GM23338 (cell line): ENCODE results near the gene CCNY. TPM values are rescaled to one million over a fixed set of nuclear protein-coding genes. Genes with fewer than 3 reads are reported as not detected.

Source experiments
- ATAC-seq: fragments of 200-7000 bp; cut with Tn5 transposase; 3 replicates; pipeline ENCODE4 v1.9.1; 2020
- DNase-seq: peaks from one replicate; pipeline ENCODE4 v3.0.0-alpha.2; 2015; ENCODE audit warnings: low spot score
- H2AFZ ChIP-seq: fragments of 200-600 bp; sonication (generic); 2 replicates; pipeline ENCODE4 v1.8.0; 2016; ENCODE audit warnings: antibody characterized with exemption, mild to moderate bottlenecking, moderate library complexity
- H3F3A ChIP-seq: fragments of 200-600 bp; sonication (generic); replicated peaks from 2 replicates; pipeline ENCODE4 v1.8.0; 2017; ENCODE audit warnings: antibody characterized with exemption, mixed run types, low read depth
- H3K27ac ChIP-seq: fragments of 200-600 bp; sonication (generic); 2 replicates; pipeline ENCODE4 v1.6.1; 2016; ENCODE audit warnings: low read depth
- H3K27me3 ChIP-seq: fragments of 200-600 bp; sonication (generic); 2 replicates; pipeline ENCODE4 v1.8.0; 2016; ENCODE audit warnings: mild to moderate bottlenecking, mixed run types, moderate library complexity; ENCODE audit not compliant: insufficient read depth
- H3K36me3 ChIP-seq: fragments of 200-600 bp; sonication (generic); 2 replicates; pipeline ENCODE4 v1.8.0; 2016; ENCODE audit warnings: mild to moderate bottlenecking; ENCODE audit not compliant: insufficient read depth
- H3K4me1 ChIP-seq: fragments of 200-600 bp; sonication (generic); 2 replicates; pipeline ENCODE4 v1.8.0; 2016; ENCODE audit warnings: mild to moderate bottlenecking, moderate library complexity; ENCODE audit not compliant: insufficient read depth
- H3K4me2 ChIP-seq: fragments of 200-600 bp; sonication (generic); 2 replicates; pipeline ENCODE4 v1.7.1; 2017; ENCODE audit warnings: mixed run types
- H3K4me3 ChIP-seq: fragments of 200-600 bp; sonication (generic); 2 replicates; pipeline ENCODE4 v1.6.1; 2016; ENCODE audit warnings: mixed run types
- H3K79me2 ChIP-seq: fragments of 200-600 bp; sonication (generic); replicated peaks from 2 replicates; pipeline ENCODE4 v1.8.0; 2017; ENCODE audit warnings: mild to moderate bottlenecking; ENCODE audit not compliant: insufficient read depth
- H3K9me2 ChIP-seq: fragments of 200-600 bp; sonication (generic); 2 replicates; pipeline ENCODE4 v1.8.0; 2017; ENCODE audit not compliant: insufficient read depth
- H4K20me1 ChIP-seq: fragments of 200-600 bp; sonication (generic); replicated peaks from 2 replicates; pipeline ENCODE4 v1.8.0; 2017; ENCODE audit warnings: mild to moderate bottlenecking; ENCODE audit not compliant: insufficient read depth
- H3K27ac Mint-ChIP-seq: 2 replicates; pipeline ENCODE4 v1.8.0; 2020; ENCODE audit warnings: inconsistent platforms, mild to moderate bottlenecking, moderate library complexity, mixed read lengths
- H3K27me3 Mint-ChIP-seq: 3 replicates; pipeline ENCODE4 v1.8.0; 2022; ENCODE audit warnings: low read depth, mild to moderate bottlenecking, moderate library complexity, mixed read lengths, inconsistent platforms; ENCODE audit not compliant: insufficient read depth, poor library complexity
- H3K36me3 Mint-ChIP-seq: 3 replicates; pipeline ENCODE4 v1.8.0; 2021; ENCODE audit warnings: low read depth, mild to moderate bottlenecking, inconsistent platforms, moderate library complexity, mixed read lengths
- H3K4me1 Mint-ChIP-seq: 3 replicates; pipeline ENCODE4 v1.8.0; 2020; ENCODE audit warnings: mild to moderate bottlenecking, inconsistent platforms, mixed read lengths
- H3K4me3 Mint-ChIP-seq: 3 replicates; pipeline ENCODE4 v1.8.0; 2021; ENCODE audit warnings: moderate library complexity, mild to moderate bottlenecking, inconsistent platforms, mixed read lengths
- H3K9me3 Mint-ChIP-seq: 3 replicates; pipeline ENCODE4 v1.8.0; 2020; ENCODE audit warnings: moderate library complexity, mild to moderate bottlenecking, inconsistent platforms, mixed read lengths
- EZH2 ChIP-seq: fragments of 200-600 bp; sonication (generic); IDR thresholded peaks from one replicate; pipeline ENCODE4 v1.8.0; 2017; ENCODE audit warnings: antibody characterized with exemption, mild to moderate bottlenecking, low read depth; ENCODE audit not compliant: unreplicated experiment
- EZH2phosphoT487 ChIP-seq: fragments of 200-600 bp; sonication (generic); IDR thresholded peaks from one replicate; pipeline ENCODE4 v1.8.1; 2018; ENCODE audit warnings: antibody characterized with exemption; ENCODE audit not compliant: unreplicated experiment
- JUNB ChIP-seq: IDR thresholded peaks from one replicate; pipeline ENCODE4 v1.6.1; 2016; ENCODE audit warnings: antibody characterized with exemption; ENCODE audit not compliant: unreplicated experiment
- NANOG ChIP-seq: IDR thresholded peaks from 2 replicates; pipeline ENCODE4 v1.6.1; 2016; ENCODE audit warnings: antibody characterized with exemption, borderline replicate concordance
- POLR2AphosphoS5 ChIP-seq: IDR thresholded peaks from 2 replicates; pipeline ENCODE4 v1.6.1; 2016; ENCODE audit warnings: antibody characterized with exemption, low read depth
- STAT1 ChIP-seq: IDR thresholded peaks from one replicate; pipeline ENCODE4 v1.6.1; 2016; ENCODE audit warnings: antibody characterized with exemption; ENCODE audit not compliant: unreplicated experiment
- ZNF114 ChIP-seq: fragments of 250-450 bp; sonication (Bioruptor Pico); IDR thresholded peaks from 2 replicates; pipeline ENCODE4 v1.5.0; 2020; ENCODE audit warnings: mild to moderate bottlenecking, moderate library complexity
- ZNF331 ChIP-seq: fragments of 250-450 bp; sonication (Bioruptor Pico); IDR thresholded peaks from 2 replicates; pipeline ENCODE4 v1.5.0; 2020; ENCODE audit warnings: low read depth, mild to moderate bottlenecking, moderate library complexity
- polyA plus RNA-seq: library from polyadenylated mRNA; unstranded; fragments of >200 nt; fragmentation: Nextera tagmentation; extraction: Ambion mirVana; gene quantifications from 2 replicates; pipeline ENCODE4 v1.2.1, GENCODE V29; 2016
- total RNA-seq: library from RNA; depleted of rRNA; stranded (reverse); fragments of >200 nt; shearing (Covaris generic); gene quantifications from 2 replicates; pipeline ENCODE4 v1.2.3, GENCODE V29; 2014
- TF ChIP-seq, protein P1 (sequence below), 2 experiments: fragments of 200-600 bp in 1 of 2; sonication (generic) in 1 of 2; conservative IDR thresholded peaks; 2 replicates each; pipeline versions ENCODE4 v1.5.1 to v1.6.1; 2016 to 2017; ENCODE audit warnings: antibody characterized with exemption in 2 of 2, low read depth in 2 of 2, mild to moderate bottlenecking in 2 of 2, moderate library complexity in 1 of 2
- TF ChIP-seq, protein P2 (sequence below): IDR thresholded peaks from one replicate; pipeline ENCODE4 v1.6.1; 2018; ENCODE audit warnings: antibody characterized with exemption; ENCODE audit not compliant: unreplicated experiment
- TF ChIP-seq, protein P3 (sequence below): fragments of 250-450 bp; sonication (Bioruptor Pico); IDR thresholded peaks from 2 replicates; pipeline ENCODE4 v1.5.0; 2020; ENCODE audit warnings: mild to moderate bottlenecking, moderate library complexity
- TF ChIP-seq, protein P4 (sequence below): IDR thresholded peaks from 2 replicates; pipeline ENCODE4 v1.6.1; 2016; ENCODE audit warnings: antibody characterized with exemption

The CCNY gene
- total and polyA plus RNA-seq, 2 experiments from 2014 or later: 14.2 to 29.0 TPM

DNA sequence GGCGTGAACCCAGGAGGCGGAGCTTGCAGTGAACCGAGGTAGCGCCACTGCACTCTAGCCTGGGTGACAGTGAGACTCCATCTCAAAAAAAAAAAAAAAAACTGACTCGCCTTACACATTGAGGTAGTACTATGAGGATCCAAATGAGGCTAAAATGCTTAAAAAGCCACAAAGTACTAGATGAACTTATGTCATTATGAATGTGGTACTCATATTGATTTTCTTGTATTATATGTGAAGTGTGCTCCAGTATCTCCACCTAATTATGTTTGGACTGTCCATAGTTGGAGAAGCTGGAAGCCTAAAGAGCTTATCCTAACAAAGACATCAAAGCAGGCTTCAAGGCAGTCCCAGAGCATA, 9.1 kb downstream of the CCNY start:
- no peak overlapping the region for H3K4me2 ChIP-seq
- Mint-ChIP-seq H3K9me3 (no peaks in the 10 kb centered on the region), H3K4me1 (peaks cover 36% of the 10 kb centered on the region), H3K27ac (no peak overlapping the region), H3K4me3 (no peak overlapping the region), H3K36me3 (no peaks in the 10 kb centered on the region), H3K27me3 (peaks cover 3% of the 10 kb centered on the region)
- H4K20me1 ChIP-seq: peaks cover 51% of the 10 kb centered on the region
- no peak overlapping the region for H3K27ac ChIP-seq
- no peaks in the 10 kb centered on the region for H3K9me2 ChIP-seq
- no peaks in the 10 kb centered on the region for H3K36me3 ChIP-seq
- ATAC-seq (no peak), DNase-seq (no peak)
- peaks cover 4% of the 10 kb centered on the region; the same call in 1 of the 2 replicates for H3K4me1 ChIP-seq
- no peaks in the 10 kb centered on the region for H3F3A ChIP-seq
- no peak overlapping the region for H2AFZ ChIP-seq
- TF ChIP-seq EZH2phosphoT487 (no peak), STAT1 (no peak), ZNF114 (CRISPR knock-in tag) (no peak), POLR2AphosphoS5 (no peak), EZH2 (no peak), NANOG (no peak), JUNB (no peak), ZNF331 (CRISPR knock-in tag) (no peak)
- TF ChIP-seq, protein P1, sequence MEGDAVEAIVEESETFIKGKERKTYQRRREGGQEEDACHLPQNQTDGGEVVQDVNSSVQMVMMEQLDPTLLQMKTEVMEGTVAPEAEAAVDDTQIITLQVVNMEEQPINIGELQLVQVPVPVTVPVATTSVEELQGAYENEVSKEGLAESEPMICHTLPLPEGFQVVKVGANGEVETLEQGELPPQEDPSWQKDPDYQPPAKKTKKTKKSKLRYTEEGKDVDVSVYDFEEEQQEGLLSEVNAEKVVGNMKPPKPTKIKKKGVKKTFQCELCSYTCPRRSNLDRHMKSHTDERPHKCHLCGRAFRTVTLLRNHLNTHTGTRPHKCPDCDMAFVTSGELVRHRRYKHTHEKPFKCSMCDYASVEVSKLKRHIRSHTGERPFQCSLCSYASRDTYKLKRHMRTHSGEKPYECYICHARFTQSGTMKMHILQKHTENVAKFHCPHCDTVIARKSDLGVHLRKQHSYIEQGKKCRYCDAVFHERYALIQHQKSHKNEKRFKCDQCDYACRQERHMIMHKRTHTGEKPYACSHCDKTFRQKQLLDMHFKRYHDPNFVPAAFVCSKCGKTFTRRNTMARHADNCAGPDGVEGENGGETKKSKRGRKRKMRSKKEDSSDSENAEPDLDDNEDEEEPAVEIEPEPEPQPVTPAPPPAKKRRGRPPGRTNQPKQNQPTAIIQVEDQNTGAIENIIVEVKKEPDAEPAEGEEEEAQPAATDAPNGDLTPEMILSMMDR (conservative IDR thresholded peaks at IDR 0.05; ENCODE audit: low read depth in 2 of 2): no peak
- TF ChIP-seq, protein P2, sequence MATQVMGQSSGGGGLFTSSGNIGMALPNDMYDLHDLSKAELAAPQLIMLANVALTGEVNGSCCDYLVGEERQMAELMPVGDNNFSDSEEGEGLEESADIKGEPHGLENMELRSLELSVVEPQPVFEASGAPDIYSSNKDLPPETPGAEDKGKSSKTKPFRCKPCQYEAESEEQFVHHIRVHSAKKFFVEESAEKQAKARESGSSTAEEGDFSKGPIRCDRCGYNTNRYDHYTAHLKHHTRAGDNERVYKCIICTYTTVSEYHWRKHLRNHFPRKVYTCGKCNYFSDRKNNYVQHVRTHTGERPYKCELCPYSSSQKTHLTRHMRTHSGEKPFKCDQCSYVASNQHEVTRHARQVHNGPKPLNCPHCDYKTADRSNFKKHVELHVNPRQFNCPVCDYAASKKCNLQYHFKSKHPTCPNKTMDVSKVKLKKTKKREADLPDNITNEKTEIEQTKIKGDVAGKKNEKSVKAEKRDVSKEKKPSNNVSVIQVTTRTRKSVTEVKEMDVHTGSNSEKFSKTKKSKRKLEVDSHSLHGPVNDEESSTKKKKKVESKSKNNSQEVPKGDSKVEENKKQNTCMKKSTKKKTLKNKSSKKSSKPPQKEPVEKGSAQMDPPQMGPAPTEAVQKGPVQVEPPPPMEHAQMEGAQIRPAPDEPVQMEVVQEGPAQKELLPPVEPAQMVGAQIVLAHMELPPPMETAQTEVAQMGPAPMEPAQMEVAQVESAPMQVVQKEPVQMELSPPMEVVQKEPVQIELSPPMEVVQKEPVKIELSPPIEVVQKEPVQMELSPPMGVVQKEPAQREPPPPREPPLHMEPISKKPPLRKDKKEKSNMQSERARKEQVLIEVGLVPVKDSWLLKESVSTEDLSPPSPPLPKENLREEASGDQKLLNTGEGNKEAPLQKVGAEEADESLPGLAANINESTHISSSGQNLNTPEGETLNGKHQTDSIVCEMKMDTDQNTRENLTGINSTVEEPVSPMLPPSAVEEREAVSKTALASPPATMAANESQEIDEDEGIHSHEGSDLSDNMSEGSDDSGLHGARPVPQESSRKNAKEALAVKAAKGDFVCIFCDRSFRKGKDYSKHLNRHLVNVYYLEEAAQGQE: no peak
- TF ChIP-seq, protein P3, sequence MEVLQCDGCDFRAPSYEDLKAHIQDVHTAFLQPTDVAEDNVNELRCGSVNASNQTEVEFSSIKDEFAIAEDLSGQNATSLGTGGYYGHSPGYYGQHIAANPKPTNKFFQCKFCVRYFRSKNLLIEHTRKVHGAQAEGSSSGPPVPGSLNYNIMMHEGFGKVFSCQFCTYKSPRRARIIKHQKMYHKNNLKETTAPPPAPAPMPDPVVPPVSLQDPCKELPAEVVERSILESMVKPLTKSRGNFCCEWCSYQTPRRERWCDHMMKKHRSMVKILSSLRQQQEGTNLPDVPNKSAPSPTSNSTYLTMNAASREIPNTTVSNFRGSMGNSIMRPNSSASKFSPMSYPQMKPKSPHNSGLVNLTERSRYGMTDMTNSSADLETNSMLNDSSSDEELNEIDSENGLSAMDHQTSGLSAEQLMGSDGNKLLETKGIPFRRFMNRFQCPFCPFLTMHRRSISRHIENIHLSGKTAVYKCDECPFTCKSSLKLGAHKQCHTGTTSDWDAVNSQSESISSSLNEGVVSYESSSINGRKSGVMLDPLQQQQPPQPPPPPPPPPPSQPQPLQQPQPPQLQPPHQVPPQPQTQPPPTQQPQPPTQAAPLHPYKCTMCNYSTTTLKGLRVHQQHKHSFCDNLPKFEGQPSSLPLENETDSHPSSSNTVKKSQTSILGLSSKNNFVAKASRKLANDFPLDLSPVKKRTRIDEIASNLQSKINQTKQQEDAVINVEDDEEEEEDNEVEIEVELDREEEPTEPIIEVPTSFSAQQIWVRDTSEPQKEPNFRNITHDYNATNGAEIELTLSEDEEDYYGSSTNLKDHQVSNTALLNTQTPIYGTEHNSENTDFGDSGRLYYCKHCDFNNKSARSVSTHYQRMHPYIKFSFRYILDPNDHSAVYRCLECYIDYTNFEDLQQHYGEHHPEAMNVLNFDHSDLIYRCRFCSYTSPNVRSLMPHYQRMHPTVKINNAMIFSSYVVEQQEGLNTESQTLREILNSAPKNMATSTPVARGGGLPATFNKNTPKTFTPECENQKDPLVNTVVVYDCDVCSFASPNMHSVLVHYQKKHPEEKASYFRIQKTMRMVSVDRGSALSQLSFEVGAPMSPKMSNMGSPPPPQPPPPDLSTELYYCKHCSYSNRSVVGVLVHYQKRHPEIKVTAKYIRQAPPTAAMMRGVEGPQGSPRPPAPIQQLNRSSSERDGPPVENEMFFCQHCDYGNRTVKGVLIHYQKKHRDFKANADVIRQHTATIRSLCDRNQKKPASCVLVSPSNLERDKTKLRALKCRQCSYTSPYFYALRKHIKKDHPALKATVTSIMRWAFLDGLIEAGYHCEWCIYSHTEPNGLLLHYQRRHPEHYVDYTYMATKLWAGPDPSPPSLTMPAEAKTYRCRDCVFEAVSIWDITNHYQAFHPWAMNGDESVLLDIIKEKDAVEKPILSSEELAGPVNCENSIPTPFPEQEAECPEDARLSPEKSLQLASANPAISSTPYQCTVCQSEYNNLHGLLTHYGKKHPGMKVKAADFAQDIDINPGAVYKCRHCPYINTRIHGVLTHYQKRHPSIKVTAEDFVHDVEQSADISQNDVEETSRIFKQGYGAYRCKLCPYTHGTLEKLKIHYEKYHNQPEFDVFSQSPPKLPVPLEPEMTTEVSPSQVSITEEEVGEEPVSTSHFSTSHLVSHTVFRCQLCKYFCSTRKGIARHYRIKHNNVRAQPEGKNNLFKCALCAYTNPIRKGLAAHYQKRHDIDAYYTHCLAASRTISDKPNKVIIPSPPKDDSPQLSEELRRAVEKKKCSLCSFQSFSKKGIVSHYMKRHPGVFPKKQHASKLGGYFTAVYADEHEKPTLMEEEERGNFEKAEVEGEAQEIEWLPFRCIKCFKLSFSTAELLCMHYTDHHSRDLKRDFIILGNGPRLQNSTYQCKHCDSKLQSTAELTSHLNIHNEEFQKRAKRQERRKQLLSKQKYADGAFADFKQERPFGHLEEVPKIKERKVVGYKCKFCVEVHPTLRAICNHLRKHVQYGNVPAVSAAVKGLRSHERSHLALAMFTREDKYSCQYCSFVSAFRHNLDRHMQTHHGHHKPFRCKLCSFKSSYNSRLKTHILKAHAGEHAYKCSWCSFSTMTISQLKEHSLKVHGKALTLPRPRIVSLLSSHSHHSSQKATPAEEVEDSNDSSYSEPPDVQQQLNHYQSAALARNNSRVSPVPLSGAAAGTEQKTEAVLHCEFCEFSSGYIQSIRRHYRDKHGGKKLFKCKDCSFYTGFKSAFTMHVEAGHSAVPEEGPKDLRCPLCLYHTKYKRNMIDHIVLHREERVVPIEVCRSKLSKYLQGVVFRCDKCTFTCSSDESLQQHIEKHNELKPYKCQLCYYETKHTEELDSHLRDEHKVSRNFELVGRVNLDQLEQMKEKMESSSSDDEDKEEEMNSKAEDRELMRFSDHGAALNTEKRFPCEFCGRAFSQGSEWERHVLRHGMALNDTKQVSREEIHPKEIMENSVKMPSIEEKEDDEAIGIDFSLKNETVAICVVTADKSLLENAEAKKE (CRISPR knock-in tag): no peak
- TF ChIP-seq, protein P4, sequence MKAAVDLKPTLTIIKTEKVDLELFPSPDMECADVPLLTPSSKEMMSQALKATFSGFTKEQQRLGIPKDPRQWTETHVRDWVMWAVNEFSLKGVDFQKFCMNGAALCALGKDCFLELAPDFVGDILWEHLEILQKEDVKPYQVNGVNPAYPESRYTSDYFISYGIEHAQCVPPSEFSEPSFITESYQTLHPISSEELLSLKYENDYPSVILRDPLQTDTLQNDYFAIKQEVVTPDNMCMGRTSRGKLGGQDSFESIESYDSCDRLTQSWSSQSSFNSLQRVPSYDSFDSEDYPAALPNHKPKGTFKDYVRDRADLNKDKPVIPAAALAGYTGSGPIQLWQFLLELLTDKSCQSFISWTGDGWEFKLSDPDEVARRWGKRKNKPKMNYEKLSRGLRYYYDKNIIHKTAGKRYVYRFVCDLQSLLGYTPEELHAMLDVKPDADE: no peak
- H3K79me2 ChIP-seq: peaks cover 100% of the 10 kb centered on the region
- no peaks in the 10 kb centered on the region for H3K27me3 ChIP-seq
- no peak overlapping the region for H3K4me3 ChIP-seq
